IPS DF 19.7 (cell line): Measurements from ENCODE around the gene RBM33.

Experiments used
- DNase-seq: peaks from one replicate; pipeline ENCODE4 v3.0.0-alpha.2; 2013; ENCODE audit warnings: low read depth, low spot score

Gene RBM33

GRCh38 chr7:155621418-155621980 lies 23.0 kb upstream of the RBM33 start:
- no peak for DNase-seq

- DNase-seq, result no peak
Observed at GRCh38 chr7:155624412-155624811, 20.0 kb upstream of the RBM33 start.

DNA sequence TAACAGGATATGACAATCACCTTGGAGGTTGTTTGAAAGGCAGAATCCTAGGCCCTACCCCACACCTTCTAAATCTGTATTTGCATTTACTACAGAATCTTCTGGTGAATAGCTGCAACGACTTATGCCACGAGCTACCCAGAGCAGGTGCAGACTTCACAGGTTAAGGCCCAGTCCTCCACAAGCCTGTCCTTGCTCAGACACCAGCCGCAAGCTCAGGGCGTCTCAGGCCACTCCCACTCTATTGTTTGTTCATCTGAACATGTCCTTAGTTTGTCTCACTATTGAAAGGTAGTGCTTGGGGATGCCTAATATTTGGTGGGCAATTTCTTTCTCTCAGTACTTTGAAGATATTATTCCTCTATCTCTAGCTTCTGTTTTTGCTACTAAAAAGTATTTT lies 18.9 kb upstream of the RBM33 start:
- DNase-seq, result no peak

DNA sequence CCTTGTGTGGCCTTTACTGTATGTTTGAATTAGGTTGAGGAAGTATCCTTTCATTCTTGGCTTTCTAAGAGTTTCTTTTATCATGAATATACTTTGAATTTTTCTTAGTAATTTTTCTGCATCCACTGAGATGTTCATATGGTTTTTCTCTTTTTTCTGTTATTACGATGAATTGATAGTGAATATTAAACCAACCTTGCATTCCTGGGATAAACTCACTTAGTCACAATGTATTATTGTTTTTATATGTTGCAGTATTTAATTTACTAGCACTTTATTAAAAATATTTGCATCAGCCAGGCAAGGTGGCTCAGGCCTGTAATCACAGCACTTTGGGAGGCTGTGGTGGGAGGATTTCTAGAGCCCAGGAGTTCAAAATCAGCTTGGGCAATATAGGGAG lies 15.3 kb upstream of the RBM33 start:
- DNase-seq, result no peak

GRCh38 chr7:155631155-155631554 lies 13.3 kb upstream of the RBM33 start:
- DNase-seq, result no peak

GRCh38 chr7:155635817-155636216 lies 8.6 kb upstream of the RBM33 start:
- DNase-seq, result no peak

- no peak for DNase-seq
Observed at GRCh38 chr7:155637155-155637554, 7.3 kb upstream of the RBM33 start.

DNA sequence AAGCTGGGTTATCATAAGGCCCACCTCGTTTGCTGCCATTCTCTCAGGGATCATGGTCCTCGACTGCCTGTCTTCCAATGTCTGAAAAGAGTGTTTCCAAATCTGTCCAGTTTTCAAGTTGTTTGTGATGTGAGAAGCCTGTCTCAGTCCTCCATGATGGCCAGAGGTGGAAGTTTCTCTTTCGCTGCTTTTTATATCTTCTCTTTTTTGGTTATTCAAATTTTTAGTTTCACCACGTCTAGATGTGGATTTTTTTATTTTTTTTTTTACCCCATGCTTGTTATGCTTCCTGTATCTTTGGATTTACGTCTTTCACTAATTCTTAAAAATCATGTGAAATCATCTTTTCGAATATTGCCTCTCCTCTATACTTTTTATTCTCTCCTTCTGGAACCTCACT lies 6.1 kb upstream of the RBM33 start:
- DNase-seq, result no peak

DNA sequence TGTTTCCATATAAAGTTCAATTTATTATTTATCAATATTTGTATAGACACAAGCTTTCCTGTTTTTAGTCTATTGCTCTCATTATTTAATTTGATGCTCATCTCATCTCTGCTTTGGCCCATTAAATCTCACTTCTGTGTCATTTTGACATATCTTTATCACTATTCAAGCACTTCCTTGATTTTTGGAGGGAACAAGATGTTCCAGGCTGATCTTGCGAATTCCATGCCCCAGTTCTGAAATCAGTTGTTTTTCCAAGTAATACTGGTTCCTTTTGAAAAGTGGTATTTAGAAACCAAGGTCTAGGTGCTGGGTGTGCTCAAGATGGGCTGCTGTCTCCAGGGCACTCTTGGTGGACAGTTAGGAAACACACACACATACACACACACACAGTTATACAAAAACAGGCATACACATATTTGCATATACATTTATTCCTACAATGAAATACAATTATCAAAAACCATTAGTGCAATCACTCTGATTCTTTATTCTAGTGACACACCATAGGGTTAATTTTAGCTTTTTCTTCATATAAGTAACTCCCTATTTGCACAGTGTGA lies 4.4 kb upstream of the RBM33 start:
- DNase-seq, result no peak

GRCh38 chr7:155640629-155641028 lies 3.8 kb upstream of the RBM33 start:
- no peak for DNase-seq

DNA sequence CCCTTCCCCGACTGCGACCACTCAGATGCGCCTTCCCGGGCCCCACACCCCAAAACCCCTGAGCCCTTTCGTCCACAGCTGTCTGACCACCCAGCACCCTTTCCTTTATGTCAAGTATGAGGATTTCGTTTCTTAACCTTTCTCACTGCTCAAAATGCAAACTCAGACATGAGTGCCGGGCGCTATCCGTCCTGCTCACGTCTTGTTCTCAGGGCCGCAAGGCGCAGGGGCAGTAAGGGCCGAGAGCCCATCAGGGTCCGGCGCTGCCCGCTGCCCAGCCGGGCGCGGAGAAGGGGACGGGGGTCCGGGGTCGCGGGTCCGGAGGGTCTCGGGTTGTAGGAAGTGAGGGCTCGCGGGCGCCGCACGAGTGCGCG lies 670 bp upstream of the RBM33 start:
- DNase-seq, result no peak

- DNase-seq, result no peak
Observed at GRCh38 chr7:155644971-155645509, 579 bp downstream of the RBM33 start.

GRCh38 chr7:155645662-155646061 lies 1.2 kb downstream of the RBM33 start:
- DNase-seq, result no peak

- DNase-seq, result no peak
Observed at GRCh38 chr7:155646669-155647068, 2.2 kb downstream of the RBM33 start.

- DNase-seq, result no peak
Observed at GRCh38 chr7:155647302-155647701, 2.8 kb downstream of the RBM33 start.

GRCh38 chr7:155647734-155648133 lies 3.3 kb downstream of the RBM33 start:
- DNase-seq, result no peak

- DNase-seq, result no peak
Observed at GRCh38 chr7:155648752-155649339, 4.4 kb downstream of the RBM33 start.

DNA sequence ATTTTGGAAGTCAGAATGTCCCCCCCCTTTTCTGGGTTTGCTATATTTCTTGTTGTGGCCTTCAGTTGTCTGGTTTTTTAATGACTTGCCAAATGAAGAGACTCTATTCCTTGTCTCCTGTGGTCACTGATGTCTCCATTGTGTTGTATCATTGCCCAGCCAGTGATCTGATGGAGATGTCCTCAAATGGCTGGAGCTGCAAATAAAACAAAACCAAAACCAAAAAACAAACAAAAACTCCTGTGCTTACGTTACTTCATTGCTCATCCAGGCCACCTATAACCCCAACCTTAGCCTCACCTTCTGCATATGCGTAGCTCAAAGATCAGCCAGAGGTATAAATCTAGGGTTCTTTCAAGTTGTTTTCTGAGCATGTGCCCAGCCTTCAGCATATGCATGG lies 5.1 kb downstream of the RBM33 start:
- DNase-seq, result no peak

DNA sequence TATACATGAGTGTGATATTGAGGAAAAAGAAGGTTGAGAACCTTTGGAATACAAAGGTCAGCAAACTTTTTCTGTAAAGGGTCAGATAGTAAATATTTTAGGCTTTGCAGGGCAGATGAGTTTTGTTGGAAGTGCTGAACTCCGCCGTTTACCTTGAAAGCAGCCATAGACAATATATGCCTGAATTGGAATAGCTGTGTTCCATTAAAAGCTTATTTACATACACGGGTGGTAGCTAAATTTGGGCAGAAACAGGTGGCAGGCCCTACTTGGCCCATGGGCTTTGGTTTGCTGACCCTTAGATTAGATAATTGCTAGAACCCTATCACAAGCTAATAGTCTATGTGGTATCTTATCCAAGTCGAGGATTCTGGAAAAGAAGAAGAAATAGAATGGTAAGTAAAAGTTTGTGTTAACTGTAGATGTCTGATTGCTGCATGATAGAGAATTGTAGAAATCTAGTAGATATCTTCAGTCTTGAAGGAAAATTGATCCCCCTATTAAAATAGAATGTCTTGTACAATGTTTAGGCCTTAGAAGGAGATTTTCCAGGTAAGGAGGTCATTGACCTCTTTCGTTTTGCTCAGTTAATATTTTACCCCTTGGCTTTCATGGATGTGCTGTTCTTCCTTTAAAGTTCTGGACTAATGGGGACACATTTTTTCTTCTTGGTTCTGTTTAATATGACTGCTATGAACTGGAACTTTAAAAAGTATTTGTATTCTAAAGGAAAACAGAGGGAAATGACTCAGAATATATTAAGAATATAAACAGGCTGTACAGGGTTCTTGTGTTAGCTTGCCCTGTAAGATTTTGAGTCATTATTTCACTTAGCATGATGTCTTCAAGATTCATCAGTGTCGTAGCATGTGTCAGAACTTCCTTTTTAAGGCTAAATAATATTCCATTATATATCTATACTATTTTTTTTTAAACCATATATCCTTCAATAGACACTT lies 8.0 kb downstream of the RBM33 start:
- no peak for DNase-seq

GRCh38 chr7:155653803-155654202 lies 9.3 kb downstream of the RBM33 start:
- no peak for DNase-seq

DNA sequence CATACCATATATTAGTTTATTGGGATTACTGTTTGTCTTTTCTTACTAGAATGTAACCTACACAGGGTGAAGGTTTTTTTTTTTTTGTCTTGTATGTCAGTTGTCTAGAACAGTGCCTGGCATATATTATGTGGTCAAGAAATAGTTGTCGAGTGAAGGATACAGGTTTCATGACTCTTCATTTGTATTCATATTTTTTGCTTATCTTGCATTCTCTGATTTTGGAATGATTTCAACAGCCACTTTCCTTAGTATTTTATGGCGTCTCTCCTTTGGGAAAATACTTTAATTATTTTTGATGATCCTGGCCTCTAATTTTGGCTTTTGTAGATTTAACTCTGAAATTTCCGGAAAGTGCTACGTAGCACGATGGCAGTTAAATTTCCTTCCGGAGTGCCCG lies 12.4 kb downstream of the RBM33 start:
- DNase-seq, result no peak

DNA sequence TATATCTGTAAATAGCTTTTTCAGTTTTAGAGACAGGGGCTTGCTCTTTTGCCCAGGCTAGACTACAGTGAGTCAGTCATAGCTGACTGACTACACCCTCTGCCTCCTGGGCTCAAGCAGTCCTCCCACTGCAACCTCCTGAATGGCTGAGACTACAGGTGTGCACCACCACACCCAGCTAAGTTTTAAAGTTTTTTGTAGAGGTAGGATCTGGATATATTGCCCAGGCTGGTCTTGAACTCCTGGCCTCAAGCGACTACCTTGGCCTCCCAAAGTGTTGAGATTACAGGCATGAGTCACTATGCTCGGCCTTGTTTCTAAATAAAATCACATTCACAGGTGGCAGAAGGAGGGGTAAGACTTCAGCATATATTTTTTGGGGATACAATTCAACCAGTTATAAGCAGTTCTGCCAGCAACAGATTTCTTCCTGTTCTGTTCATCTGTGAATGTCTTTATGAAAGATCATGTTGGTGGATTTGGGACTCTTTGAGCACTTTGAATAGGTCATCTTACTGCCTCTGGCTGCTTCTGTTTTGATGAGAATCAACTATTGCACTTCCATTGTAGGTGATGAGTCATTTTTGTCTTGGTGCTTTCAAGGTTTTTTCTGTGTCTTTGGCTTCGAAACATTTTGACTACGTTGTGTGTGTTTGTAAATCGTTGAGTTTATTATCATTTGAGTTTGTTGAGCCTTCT lies 15.7 kb downstream of the RBM33 start:
- DNase-seq, result no peak
